ENCODE data around the gene VAMP1. TPM values are rescaled to one million over a fixed set of nuclear protein-coding genes. Genes with fewer than 3 reads are reported as not detected.

The VAMP1 gene
- total RNA-seq, 4 donors from 2014 or later = 7.5 to 25.9 (median 12.8) TPM

DNA sequence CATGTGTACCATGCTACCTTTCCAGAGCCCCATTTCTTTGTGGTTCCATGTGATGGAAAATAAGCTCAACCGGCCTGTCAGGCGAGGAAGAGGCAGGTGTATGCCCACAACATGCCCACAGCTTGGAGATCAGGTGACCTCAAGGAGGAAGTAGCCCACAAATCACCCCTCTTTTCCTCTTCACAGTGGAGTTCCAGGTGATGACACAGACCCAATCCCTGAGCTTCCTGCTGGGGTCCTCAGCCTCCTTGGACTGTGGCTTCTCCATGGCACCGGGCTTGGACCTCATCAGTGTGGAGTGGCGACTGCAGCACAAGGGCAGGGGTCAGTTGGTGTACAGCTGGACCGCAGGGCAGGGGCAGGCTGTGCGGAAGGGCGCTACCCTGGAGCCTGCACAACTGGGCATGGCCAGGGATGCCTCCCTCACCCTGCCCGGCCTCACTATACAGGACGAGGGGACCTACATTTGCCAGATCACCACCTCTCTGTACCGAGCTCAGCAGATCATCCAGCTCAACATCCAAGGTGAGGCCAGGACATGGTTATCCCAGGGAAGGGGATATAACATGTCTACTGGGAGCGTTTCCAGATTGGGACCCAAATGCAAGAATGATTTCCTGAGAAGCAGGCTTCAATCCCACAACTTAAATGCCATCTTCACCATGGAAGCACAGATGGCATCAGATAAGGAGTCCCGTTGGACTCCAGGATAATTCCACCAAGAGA, 13.1 kb downstream of the VAMP1 start:
- WGBS, 2 donors = 90 to 95% methylated on average over 8 to 12 of the region's 12 CpGs
- no peaks in the 10 kb centered on the region for H3K27me3 ChIP-seq
- intact Hi-C loops (cut with DNase I) = no loop called here
- peaks cover 7 to 12% of the 10 kb centered on the region in 2 donors for H3K4me1 ChIP-seq
- no peak for TF ChIP-seq POLR2A (IDR thresholded peaks at IDR 0.05)
- TF ChIP-seq, protein P1, sequence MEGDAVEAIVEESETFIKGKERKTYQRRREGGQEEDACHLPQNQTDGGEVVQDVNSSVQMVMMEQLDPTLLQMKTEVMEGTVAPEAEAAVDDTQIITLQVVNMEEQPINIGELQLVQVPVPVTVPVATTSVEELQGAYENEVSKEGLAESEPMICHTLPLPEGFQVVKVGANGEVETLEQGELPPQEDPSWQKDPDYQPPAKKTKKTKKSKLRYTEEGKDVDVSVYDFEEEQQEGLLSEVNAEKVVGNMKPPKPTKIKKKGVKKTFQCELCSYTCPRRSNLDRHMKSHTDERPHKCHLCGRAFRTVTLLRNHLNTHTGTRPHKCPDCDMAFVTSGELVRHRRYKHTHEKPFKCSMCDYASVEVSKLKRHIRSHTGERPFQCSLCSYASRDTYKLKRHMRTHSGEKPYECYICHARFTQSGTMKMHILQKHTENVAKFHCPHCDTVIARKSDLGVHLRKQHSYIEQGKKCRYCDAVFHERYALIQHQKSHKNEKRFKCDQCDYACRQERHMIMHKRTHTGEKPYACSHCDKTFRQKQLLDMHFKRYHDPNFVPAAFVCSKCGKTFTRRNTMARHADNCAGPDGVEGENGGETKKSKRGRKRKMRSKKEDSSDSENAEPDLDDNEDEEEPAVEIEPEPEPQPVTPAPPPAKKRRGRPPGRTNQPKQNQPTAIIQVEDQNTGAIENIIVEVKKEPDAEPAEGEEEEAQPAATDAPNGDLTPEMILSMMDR (IDR thresholded peaks at IDR 0.05) = no peak
- peaks cover 36 to 47% of the 10 kb centered on the region in 2 donors for H3K36me3 ChIP-seq
- no peak overlapping the region for H3K27ac ChIP-seq
- no peaks in the 10 kb centered on the region for H3K9me3 ChIP-seq
- no peak for DNase-seq
- no peak overlapping the region for H3K4me3 ChIP-seq (replicated peaks in 1 of 3)

DNA sequence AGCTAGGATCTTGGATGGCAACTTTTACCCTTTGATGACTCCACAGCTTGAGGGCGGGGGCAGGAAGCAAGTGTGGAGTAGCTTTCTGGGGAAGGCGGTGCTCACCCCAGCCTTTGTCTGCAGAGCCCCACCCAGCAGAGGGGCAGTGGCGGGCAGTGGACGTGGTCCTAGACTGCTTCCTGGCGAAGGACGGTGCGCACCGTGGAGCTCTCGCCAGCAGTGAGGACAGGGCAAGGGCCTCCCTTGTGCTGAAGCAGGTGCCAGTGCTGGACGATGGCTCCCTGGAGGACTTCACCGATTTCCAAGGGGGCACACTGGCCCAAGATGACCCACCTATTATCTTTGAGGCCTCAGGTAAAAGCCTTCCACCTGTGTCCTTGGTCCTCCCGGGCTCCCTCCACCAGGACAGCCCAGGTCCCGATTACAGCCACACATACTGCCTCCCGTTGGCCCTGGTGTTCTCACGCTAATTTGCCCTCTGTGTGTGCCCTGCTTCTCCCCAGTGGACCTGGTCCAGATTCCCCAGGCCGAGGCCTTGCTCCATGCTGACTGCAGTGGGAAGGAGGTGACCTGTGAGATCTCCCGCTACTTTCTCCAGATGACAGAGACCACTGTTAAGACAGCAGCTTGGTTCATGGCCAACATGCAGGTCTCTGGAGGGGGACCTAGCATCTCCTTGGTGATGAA, 17.4 kb downstream of the VAMP1 start:
- Histone ChIP-seq H3K27ac (peak overlapping the region; percentile 99), H3K9me3 (no peaks in the 10 kb centered on the region), H3K4me3 (replicated peaks in 1 of 3) (peak overlapping the region in 1 of 3 donors; percentile 74), H3K4me1 (peaks cover 22 to 35% of the 10 kb centered on the region in 2 donors), H3K36me3 (peaks cover 10% of the 10 kb centered on the region in 2 donors), H3K27me3 (no peaks in the 10 kb centered on the region)
- TF ChIP-seq, protein P1 (IDR thresholded peaks at IDR 0.05) = no peak
- no peak for TF ChIP-seq POLR2A (IDR thresholded peaks at IDR 0.05)
- intact Hi-C loops (cut with DNase I) = no loop called here
- 68 to 72% methylated on average over 12 to 14 of the region's 17 CpGs for WGBS, 2 donors
- DNase-seq = peak; percentile 27 to 30

DNA sequence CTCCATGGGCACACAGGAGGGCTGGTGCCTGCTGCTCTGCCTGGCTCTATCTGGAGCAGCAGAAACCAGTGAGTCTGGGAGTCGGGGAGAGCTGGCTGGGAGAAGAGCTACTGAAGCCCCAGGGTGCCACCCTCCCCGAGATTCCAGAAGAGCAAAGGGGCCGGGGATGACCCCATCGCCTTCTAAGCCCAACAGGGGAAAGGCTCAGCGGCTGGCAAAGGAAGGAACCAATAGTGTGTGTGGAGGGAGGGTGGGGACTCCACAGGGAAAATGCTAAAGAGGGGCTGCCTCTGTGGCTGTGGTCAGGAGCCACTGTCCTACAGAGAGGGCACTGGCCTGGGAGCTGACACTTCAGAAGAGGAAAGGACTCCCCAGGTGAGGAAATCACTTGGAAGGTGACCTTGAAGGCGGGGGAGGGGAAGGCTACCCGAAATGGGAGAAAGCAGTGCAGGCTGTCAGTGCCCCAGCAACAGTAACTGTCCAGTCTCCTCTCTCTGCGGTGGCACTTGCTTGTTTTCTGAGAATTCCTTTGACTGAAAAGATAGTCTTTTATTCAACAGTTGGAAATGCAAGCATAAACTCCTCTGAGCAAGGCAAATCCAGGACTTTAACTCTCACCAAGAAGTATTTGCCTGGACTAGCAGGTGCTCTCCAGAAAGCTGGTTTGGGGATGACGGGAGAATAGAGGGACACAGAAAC, 18.1 kb downstream of the VAMP1 start:
- peaks cover 29 to 41% of the 10 kb centered on the region in 2 donors for H3K4me1 ChIP-seq
- WGBS, 2 donors = 3 to 12% methylated on average over 9 of the region's 9 CpGs
- H3K36me3 ChIP-seq = peaks cover 3% of the 10 kb centered on the region in 2 donors
- peak; percentile 74 to 86 for DNase-seq
- H3K27me3 ChIP-seq = no peaks in the 10 kb centered on the region
- H3K27ac ChIP-seq = peak overlapping the region; percentile 99
- TF ChIP-seq POLR2A (IDR thresholded peaks at IDR 0.05) = peak in 1 of 2 donors; percentile 53
- TF ChIP-seq, protein P1 (IDR thresholded peaks at IDR 0.05) = no peak
- H3K4me3 ChIP-seq (replicated peaks in 1 of 3) = peak overlapping the region; percentile 13 to 74 (median 21)
- intact Hi-C loops (cut with DNase I) = no loop called here
- no peaks in the 10 kb centered on the region for H3K9me3 ChIP-seq

- 0 to 1% methylated on average over 15 to 27 of the region's 27 CpGs for WGBS, 2 donors
- peak within 1 kb of the TSS; percentile 99 for H3K27ac ChIP-seq
- H3K27me3 ChIP-seq = no peaks in the 10 kb centered on the region
- H3K4me1 ChIP-seq = peaks cover 34 to 46% of the 10 kb centered on the region in 2 donors
- peak; percentile 50 to 96 for TF ChIP-seq POLR2A (IDR thresholded peaks at IDR 0.05)
- TF ChIP-seq, protein P1 (IDR thresholded peaks at IDR 0.05) = peak in 1 of 6 experiments; percentile 7
- peak; percentile 92 to 94 for DNase-seq
- no peaks in the 10 kb centered on the region for H3K9me3 ChIP-seq
- peak within 1 kb of the TSS; percentile 13 to 74 (median 21) for H3K4me3 ChIP-seq (replicated peaks in 1 of 3)
- intact Hi-C loops (cut with DNase I) = no loop called here
- no peaks in the 10 kb centered on the region for H3K36me3 ChIP-seq
Measured at GRCh38 chr12:6451348-6452244, 18.9 kb downstream of the VAMP1 start, which contains the start of gene TAPBPL. Gene TAPBPL (plus strand): TSS chr12:6452042. CDS start chr12:6452249, 207 bp downstream.
